ENCODE data around the gene RAE1.

GRCh38 chr20:57308451-57309271 lies 42.4 kb upstream of the RAE1 start:
- TF ChIP-seq CTCF (IDR thresholded peaks at IDR 0.05; ENCODE audit: low read length) = no peak
- TF ChIP-seq EZH2phosphoT487 (IDR thresholded peaks at IDR 0.05; ENCODE audit: low read length) = no peak
- no peak for TF ChIP-seq EZH2 (optimal IDR thresholded peaks at IDR 0.05; ENCODE audit: low read depth, low read length)

Measured in MM.1S (cell line).